Osteocyte (in vitro differentiated cells): ENCODE data around the gene PDE4B. TPM values are rescaled to one million over a fixed set of nuclear protein-coding genes. Genes with fewer than 3 reads are reported as not detected.
"Not testable (repeated sequence)": the region's sequence is repeated elsewhere in the genome, so short reads cannot be mapped to it uniquely, and the experiment has no call there.

ENCODE experiments used
- DNase-seq: peaks from one replicate; pipeline ENCODE4 v3.0.0; 2021; ENCODE audit warnings: mixed read lengths; ENCODE audit not compliant: unreplicated experiment; ENCODE audit errors: extremely low spot score
- H3K27ac Mint-ChIP-seq: one replicate; pipeline ENCODE4 v1.8.0; 2021; ENCODE audit warnings: mild to moderate bottlenecking, mixed read lengths; ENCODE audit not compliant: unreplicated experiment
- H3K27me3 Mint-ChIP-seq: one replicate; pipeline ENCODE4 v1.8.0; 2021; ENCODE audit warnings: mixed read lengths; ENCODE audit not compliant: unreplicated experiment
- H3K36me3 Mint-ChIP-seq: one replicate; pipeline ENCODE4 v1.8.0; 2021; ENCODE audit warnings: mixed read lengths; ENCODE audit not compliant: unreplicated experiment
- H3K4me1 Mint-ChIP-seq: one replicate; pipeline ENCODE4 v1.8.0; 2021; ENCODE audit warnings: mixed read lengths; ENCODE audit not compliant: unreplicated experiment
- H3K4me3 Mint-ChIP-seq: one replicate; pipeline ENCODE4 v1.8.0; 2021; ENCODE audit warnings: mild to moderate bottlenecking, moderate library complexity, mixed read lengths; ENCODE audit not compliant: unreplicated experiment
- H3K9me3 Mint-ChIP-seq: one replicate; pipeline ENCODE4 v1.8.0; 2021; ENCODE audit warnings: mixed read lengths; ENCODE audit not compliant: unreplicated experiment
- total RNA-seq: library from RNA; stranded (reverse); gene quantifications from 2 replicates; pipeline ENCODE4 v1.2.1, GENCODE V29; 2021
- TF ChIP-seq, protein P1 (sequence below): fragments of 200-600 bp; sonication (generic); IDR thresholded peaks from 2 replicates; pipeline ENCODE4 v1.5.0; 2021; ENCODE audit warnings: antibody characterized with exemption, mild to moderate bottlenecking, moderate library complexity

PDE4B gene
- total RNA-seq, 1 donor from 2014 or later, result 53.1 TPM

DNA sequence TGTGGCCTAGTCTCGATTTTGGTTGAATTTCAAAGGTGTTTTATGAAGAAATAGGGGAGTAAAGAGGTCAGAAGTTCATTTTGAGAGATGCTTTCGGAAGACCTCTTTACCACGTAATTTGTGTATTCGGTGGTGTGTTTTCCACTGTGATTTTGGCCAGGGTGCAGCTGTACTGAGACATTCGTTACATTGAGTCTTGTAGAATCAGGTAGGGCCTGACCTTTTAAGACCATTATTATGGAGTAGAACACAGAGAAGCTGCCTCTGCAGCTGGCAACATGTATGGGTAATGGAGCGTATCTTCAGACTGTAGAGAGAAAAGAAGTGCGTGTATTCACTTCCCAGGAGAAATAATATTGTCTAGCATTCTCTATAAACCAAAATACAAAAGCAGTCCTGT lies 326.5 kb downstream of the PDE4B start:
- TF ChIP-seq, protein P1, sequence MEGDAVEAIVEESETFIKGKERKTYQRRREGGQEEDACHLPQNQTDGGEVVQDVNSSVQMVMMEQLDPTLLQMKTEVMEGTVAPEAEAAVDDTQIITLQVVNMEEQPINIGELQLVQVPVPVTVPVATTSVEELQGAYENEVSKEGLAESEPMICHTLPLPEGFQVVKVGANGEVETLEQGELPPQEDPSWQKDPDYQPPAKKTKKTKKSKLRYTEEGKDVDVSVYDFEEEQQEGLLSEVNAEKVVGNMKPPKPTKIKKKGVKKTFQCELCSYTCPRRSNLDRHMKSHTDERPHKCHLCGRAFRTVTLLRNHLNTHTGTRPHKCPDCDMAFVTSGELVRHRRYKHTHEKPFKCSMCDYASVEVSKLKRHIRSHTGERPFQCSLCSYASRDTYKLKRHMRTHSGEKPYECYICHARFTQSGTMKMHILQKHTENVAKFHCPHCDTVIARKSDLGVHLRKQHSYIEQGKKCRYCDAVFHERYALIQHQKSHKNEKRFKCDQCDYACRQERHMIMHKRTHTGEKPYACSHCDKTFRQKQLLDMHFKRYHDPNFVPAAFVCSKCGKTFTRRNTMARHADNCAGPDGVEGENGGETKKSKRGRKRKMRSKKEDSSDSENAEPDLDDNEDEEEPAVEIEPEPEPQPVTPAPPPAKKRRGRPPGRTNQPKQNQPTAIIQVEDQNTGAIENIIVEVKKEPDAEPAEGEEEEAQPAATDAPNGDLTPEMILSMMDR, result no peak
- no peak overlapping the region for H3K4me3 Mint-ChIP-seq

DNA sequence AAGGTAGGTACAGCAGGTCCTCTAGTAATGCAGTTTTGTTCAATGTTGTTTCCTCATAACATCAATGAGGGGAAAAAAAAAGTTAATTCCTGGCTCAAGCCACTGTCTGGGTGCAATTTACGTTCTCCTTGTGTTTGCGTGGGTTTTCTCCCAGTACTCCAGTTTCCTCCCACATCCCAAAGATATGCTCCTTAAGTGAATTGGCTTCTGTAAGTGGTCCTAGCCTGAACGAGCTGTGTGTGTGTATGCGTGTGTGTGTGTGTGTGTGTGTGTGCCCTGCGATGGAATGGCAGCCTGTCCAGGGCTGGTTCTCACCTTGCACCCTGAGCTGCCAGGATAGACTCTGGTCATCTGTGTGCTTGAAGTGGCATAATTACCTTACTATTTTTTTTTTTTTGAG lies 332.0 kb downstream of the PDE4B start:
- no peaks in the 10 kb centered on the region for H3K4me1 Mint-ChIP-seq
- no peak overlapping the region for H3K27ac Mint-ChIP-seq
- H3K36me3 Mint-ChIP-seq, result no peaks in the 10 kb centered on the region
- DNase-seq, result no peak
- no peaks in the 10 kb centered on the region for H3K9me3 Mint-ChIP-seq
- peaks cover 16% of the 10 kb centered on the region for H3K27me3 Mint-ChIP-seq
- TF ChIP-seq, protein P1, result no peak
- H3K4me3 Mint-ChIP-seq, result no peak overlapping the region

More for the DNA sequence above, 326.5 kb downstream of the PDE4B start:
- Mint-ChIP-seq H3K27ac (no peak overlapping the region), H3K27me3 (peaks cover 14% of the 10 kb centered on the region), H3K9me3 (no peaks in the 10 kb centered on the region), H3K4me1 (no peaks in the 10 kb centered on the region), H3K36me3 (no peaks in the 10 kb centered on the region)
- DNase-seq, result no peak

DNA sequence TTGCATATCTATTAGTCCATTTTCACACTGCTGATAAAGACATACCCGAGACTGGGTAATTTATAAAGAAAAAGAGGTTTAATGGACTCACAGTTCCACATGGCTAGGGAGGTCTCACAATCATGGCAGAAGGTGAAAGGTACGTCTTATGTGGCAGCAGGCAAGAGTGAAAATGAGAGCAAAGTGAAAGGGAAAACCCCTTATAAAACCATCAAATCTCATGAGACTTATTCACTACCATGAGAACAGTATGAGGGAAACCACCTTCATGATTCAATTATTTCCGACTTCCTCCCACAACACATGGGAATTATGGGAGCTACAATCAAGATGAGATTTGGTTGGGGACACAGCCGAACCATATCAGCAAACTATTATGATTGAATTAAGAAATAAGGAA lies 335.9 kb downstream of the PDE4B start:
- not testable (repeated sequence) for H3K36me3 Mint-ChIP-seq, H3K4me1 Mint-ChIP-seq, H3K4me3 Mint-ChIP-seq, DNase-seq, H3K27me3 Mint-ChIP-seq, H3K27ac Mint-ChIP-seq, H3K9me3 Mint-ChIP-seq

DNA sequence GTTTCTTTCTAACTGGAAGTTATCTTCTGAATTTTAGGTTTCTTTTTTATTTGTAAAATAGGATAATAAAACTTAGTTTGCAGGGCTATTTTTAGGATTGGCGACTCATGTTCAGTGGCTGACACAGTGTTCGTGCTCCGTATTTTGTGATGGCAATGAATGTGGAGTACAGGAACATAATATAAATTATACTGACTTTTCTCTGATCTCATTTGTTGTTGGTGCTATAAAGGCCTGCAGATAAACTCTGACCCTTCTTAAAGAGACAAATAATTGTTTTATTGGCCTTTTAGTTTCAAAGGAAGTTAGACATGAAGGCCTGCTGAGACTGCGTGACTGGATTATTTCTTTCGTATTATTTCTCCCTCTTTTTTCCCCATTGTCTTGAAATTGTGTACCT lies 339.6 kb downstream of the PDE4B start:
- Mint-ChIP-seq H3K36me3 (no peaks in the 10 kb centered on the region), H3K27ac (no peak overlapping the region), H3K27me3 (peaks cover 6% of the 10 kb centered on the region), H3K4me3 (no peak overlapping the region), H3K9me3 (no peaks in the 10 kb centered on the region), H3K4me1 (no peaks in the 10 kb centered on the region)
- TF ChIP-seq, protein P1, result no peak
- DNase-seq, result no peak

DNA sequence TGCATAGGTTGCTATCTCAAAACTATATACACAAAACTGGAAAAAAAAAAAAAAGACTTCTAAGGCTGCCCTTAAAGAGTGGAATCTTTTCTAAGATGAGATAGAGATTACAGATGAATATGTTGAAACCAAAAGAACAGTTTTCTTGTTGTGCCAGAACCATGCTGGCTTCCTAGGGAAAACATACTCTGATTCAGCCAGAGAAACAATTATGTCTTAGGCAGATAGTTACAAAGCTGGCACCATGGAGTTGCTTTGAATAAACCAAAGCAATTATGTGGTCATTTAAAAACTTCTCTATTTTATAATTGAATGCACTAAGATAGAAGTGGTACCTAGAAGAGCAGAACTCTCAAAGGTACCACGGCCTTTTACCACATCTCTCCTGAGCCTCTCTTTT lies 341.3 kb downstream of the PDE4B start:
- DNase-seq, result no peak
- H3K4me1 Mint-ChIP-seq, result no peaks in the 10 kb centered on the region
- H3K4me3 Mint-ChIP-seq, result no peak overlapping the region
- H3K9me3 Mint-ChIP-seq, result no peaks in the 10 kb centered on the region
- TF ChIP-seq, protein P1, result no peak
- H3K27ac Mint-ChIP-seq, result no peak overlapping the region
- peaks cover 3% of the 10 kb centered on the region for H3K27me3 Mint-ChIP-seq
- H3K36me3 Mint-ChIP-seq, result no peaks in the 10 kb centered on the region

DNA sequence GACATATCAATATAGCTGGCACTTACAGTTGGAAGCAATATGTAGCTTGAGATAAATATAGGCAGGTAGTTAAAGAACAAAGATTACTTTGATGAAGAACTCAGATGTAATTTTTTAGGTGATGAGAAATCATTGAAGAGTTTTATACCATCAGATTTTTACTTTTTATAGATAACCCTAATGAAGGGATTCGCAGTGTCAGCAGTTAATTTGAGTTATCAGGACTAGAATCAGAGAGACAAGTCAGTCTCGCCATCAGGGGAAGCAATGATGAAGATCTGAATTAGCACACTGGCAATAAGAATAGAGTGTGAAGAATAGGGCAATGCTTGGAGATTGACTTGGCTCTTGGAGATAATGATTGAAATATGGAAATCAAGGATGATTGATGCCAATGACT lies 342.5 kb downstream of the PDE4B start:
- no peak for DNase-seq
- TF ChIP-seq, protein P1, result no peak
- Mint-ChIP-seq H3K27ac (no peak overlapping the region), H3K9me3 (no peaks in the 10 kb centered on the region), H3K4me1 (no peaks in the 10 kb centered on the region), H3K36me3 (no peaks in the 10 kb centered on the region), H3K27me3 (peaks cover 3% of the 10 kb centered on the region), H3K4me3 (no peak overlapping the region)

DNA sequence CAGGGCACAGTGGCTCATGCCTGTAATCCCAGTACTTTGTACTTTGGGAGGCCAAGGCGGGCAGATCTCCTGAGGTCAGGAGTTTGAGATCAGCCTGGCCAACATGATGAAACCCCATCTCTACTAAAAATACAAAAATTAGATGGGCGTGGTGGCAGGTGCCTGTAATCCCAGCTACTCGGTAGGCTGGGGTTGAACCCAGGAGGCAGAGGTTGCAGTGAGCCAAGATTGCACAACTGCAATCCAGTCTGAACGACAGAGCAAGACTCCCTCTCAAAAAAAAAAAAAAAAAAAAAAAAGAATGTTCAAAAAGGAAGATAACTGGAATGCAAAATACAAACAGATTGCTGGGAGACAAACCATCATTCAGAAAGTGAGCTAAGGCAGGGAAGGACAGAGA lies 343.7 kb downstream of the PDE4B start:
- not testable (repeated sequence) for H3K27ac Mint-ChIP-seq, H3K4me3 Mint-ChIP-seq, H3K9me3 Mint-ChIP-seq, H3K4me1 Mint-ChIP-seq, DNase-seq, H3K27me3 Mint-ChIP-seq, H3K36me3 Mint-ChIP-seq
